GM23338 (cell line): ENCODE results near the gene CHIA.

Experiments
- CREB1 ChIP-seq: fragments of 250-450 bp; sonication (Bioruptor Pico); IDR thresholded peaks from 2 replicates; pipeline ENCODE4 v1.5.0; 2020; ENCODE audit warnings: low read depth, mild to moderate bottlenecking, moderate library complexity
- EZH2 ChIP-seq: fragments of 200-600 bp; sonication (generic); IDR thresholded peaks from one replicate; pipeline ENCODE4 v1.8.0; 2017; ENCODE audit warnings: antibody characterized with exemption, mild to moderate bottlenecking, low read depth; ENCODE audit not compliant: unreplicated experiment
- EZH2phosphoT487 ChIP-seq: fragments of 200-600 bp; sonication (generic); IDR thresholded peaks from one replicate; pipeline ENCODE4 v1.8.1; 2018; ENCODE audit warnings: antibody characterized with exemption; ENCODE audit not compliant: unreplicated experiment
- JUNB ChIP-seq: IDR thresholded peaks from one replicate; pipeline ENCODE4 v1.6.1; 2016; ENCODE audit warnings: antibody characterized with exemption; ENCODE audit not compliant: unreplicated experiment
- NANOG ChIP-seq: IDR thresholded peaks from 2 replicates; pipeline ENCODE4 v1.6.1; 2016; ENCODE audit warnings: antibody characterized with exemption, borderline replicate concordance
- POLR2AphosphoS5 ChIP-seq: IDR thresholded peaks from 2 replicates; pipeline ENCODE4 v1.6.1; 2016; ENCODE audit warnings: antibody characterized with exemption, low read depth
- STAT1 ChIP-seq: IDR thresholded peaks from one replicate; pipeline ENCODE4 v1.6.1; 2016; ENCODE audit warnings: antibody characterized with exemption; ENCODE audit not compliant: unreplicated experiment
- ZNF114 ChIP-seq: fragments of 250-450 bp; sonication (Bioruptor Pico); IDR thresholded peaks from 2 replicates; pipeline ENCODE4 v1.5.0; 2020; ENCODE audit warnings: mild to moderate bottlenecking, moderate library complexity
- ZNF331 ChIP-seq: fragments of 250-450 bp; sonication (Bioruptor Pico); IDR thresholded peaks from 2 replicates; pipeline ENCODE4 v1.5.0; 2020; ENCODE audit warnings: low read depth, mild to moderate bottlenecking, moderate library complexity
- TF ChIP-seq, protein P1 (sequence below), 2 experiments: fragments of 200-600 bp in 1 of 2; sonication (generic) in 1 of 2; conservative IDR thresholded peaks; 2 replicates each; pipeline versions ENCODE4 v1.5.1 to v1.6.1; 2016 to 2017; ENCODE audit warnings: antibody characterized with exemption in 2 of 2, low read depth in 2 of 2, mild to moderate bottlenecking in 2 of 2, moderate library complexity in 1 of 2
- TF ChIP-seq, protein P2 (sequence below): IDR thresholded peaks from one replicate; pipeline ENCODE4 v1.6.1; 2018; ENCODE audit warnings: antibody characterized with exemption; ENCODE audit not compliant: unreplicated experiment
- TF ChIP-seq, protein P3 (sequence below): fragments of 250-450 bp; sonication (Bioruptor Pico); IDR thresholded peaks from 2 replicates; pipeline ENCODE4 v1.5.0; 2020; ENCODE audit warnings: mild to moderate bottlenecking, moderate library complexity
- TF ChIP-seq, protein P4 (sequence below): IDR thresholded peaks from 2 replicates; pipeline ENCODE4 v1.6.1; 2016; ENCODE audit warnings: antibody characterized with exemption

DNA sequence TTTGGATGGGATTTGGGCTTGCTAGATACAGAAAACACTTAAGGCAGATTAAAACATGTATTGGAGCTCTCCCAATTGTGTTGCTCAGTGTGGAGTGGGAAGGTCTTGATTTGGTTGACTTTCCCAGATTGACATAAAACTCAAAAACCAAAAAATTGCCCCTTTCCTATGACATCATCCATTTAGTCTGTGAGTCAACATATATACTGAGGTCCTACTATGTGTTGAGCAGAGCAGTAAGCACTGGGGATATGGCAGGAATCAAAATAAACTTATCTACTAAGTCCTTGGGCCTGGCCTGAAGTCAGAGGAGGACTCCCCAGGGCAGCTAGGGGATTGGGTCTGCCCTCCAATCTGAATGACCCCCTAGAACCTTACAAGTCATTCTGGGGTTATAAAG lies 61.0 kb downstream of the CHIA start:
- TF ChIP-seq, protein P1, sequence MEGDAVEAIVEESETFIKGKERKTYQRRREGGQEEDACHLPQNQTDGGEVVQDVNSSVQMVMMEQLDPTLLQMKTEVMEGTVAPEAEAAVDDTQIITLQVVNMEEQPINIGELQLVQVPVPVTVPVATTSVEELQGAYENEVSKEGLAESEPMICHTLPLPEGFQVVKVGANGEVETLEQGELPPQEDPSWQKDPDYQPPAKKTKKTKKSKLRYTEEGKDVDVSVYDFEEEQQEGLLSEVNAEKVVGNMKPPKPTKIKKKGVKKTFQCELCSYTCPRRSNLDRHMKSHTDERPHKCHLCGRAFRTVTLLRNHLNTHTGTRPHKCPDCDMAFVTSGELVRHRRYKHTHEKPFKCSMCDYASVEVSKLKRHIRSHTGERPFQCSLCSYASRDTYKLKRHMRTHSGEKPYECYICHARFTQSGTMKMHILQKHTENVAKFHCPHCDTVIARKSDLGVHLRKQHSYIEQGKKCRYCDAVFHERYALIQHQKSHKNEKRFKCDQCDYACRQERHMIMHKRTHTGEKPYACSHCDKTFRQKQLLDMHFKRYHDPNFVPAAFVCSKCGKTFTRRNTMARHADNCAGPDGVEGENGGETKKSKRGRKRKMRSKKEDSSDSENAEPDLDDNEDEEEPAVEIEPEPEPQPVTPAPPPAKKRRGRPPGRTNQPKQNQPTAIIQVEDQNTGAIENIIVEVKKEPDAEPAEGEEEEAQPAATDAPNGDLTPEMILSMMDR (conservative IDR thresholded peaks at IDR 0.05; ENCODE audit: low read depth in 2 of 2) = no peak
- TF ChIP-seq POLR2AphosphoS5 = no peak
- TF ChIP-seq EZH2phosphoT487 = no peak
- TF ChIP-seq, protein P2, sequence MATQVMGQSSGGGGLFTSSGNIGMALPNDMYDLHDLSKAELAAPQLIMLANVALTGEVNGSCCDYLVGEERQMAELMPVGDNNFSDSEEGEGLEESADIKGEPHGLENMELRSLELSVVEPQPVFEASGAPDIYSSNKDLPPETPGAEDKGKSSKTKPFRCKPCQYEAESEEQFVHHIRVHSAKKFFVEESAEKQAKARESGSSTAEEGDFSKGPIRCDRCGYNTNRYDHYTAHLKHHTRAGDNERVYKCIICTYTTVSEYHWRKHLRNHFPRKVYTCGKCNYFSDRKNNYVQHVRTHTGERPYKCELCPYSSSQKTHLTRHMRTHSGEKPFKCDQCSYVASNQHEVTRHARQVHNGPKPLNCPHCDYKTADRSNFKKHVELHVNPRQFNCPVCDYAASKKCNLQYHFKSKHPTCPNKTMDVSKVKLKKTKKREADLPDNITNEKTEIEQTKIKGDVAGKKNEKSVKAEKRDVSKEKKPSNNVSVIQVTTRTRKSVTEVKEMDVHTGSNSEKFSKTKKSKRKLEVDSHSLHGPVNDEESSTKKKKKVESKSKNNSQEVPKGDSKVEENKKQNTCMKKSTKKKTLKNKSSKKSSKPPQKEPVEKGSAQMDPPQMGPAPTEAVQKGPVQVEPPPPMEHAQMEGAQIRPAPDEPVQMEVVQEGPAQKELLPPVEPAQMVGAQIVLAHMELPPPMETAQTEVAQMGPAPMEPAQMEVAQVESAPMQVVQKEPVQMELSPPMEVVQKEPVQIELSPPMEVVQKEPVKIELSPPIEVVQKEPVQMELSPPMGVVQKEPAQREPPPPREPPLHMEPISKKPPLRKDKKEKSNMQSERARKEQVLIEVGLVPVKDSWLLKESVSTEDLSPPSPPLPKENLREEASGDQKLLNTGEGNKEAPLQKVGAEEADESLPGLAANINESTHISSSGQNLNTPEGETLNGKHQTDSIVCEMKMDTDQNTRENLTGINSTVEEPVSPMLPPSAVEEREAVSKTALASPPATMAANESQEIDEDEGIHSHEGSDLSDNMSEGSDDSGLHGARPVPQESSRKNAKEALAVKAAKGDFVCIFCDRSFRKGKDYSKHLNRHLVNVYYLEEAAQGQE = no peak
- no peak for TF ChIP-seq CREB1 (CRISPR knock-in tag)
- no peak for TF ChIP-seq EZH2
- no peak for TF ChIP-seq ZNF331 (CRISPR knock-in tag)
- TF ChIP-seq STAT1 = no peak
- no peak for TF ChIP-seq JUNB
- TF ChIP-seq NANOG = no peak
- TF ChIP-seq, protein P3, sequence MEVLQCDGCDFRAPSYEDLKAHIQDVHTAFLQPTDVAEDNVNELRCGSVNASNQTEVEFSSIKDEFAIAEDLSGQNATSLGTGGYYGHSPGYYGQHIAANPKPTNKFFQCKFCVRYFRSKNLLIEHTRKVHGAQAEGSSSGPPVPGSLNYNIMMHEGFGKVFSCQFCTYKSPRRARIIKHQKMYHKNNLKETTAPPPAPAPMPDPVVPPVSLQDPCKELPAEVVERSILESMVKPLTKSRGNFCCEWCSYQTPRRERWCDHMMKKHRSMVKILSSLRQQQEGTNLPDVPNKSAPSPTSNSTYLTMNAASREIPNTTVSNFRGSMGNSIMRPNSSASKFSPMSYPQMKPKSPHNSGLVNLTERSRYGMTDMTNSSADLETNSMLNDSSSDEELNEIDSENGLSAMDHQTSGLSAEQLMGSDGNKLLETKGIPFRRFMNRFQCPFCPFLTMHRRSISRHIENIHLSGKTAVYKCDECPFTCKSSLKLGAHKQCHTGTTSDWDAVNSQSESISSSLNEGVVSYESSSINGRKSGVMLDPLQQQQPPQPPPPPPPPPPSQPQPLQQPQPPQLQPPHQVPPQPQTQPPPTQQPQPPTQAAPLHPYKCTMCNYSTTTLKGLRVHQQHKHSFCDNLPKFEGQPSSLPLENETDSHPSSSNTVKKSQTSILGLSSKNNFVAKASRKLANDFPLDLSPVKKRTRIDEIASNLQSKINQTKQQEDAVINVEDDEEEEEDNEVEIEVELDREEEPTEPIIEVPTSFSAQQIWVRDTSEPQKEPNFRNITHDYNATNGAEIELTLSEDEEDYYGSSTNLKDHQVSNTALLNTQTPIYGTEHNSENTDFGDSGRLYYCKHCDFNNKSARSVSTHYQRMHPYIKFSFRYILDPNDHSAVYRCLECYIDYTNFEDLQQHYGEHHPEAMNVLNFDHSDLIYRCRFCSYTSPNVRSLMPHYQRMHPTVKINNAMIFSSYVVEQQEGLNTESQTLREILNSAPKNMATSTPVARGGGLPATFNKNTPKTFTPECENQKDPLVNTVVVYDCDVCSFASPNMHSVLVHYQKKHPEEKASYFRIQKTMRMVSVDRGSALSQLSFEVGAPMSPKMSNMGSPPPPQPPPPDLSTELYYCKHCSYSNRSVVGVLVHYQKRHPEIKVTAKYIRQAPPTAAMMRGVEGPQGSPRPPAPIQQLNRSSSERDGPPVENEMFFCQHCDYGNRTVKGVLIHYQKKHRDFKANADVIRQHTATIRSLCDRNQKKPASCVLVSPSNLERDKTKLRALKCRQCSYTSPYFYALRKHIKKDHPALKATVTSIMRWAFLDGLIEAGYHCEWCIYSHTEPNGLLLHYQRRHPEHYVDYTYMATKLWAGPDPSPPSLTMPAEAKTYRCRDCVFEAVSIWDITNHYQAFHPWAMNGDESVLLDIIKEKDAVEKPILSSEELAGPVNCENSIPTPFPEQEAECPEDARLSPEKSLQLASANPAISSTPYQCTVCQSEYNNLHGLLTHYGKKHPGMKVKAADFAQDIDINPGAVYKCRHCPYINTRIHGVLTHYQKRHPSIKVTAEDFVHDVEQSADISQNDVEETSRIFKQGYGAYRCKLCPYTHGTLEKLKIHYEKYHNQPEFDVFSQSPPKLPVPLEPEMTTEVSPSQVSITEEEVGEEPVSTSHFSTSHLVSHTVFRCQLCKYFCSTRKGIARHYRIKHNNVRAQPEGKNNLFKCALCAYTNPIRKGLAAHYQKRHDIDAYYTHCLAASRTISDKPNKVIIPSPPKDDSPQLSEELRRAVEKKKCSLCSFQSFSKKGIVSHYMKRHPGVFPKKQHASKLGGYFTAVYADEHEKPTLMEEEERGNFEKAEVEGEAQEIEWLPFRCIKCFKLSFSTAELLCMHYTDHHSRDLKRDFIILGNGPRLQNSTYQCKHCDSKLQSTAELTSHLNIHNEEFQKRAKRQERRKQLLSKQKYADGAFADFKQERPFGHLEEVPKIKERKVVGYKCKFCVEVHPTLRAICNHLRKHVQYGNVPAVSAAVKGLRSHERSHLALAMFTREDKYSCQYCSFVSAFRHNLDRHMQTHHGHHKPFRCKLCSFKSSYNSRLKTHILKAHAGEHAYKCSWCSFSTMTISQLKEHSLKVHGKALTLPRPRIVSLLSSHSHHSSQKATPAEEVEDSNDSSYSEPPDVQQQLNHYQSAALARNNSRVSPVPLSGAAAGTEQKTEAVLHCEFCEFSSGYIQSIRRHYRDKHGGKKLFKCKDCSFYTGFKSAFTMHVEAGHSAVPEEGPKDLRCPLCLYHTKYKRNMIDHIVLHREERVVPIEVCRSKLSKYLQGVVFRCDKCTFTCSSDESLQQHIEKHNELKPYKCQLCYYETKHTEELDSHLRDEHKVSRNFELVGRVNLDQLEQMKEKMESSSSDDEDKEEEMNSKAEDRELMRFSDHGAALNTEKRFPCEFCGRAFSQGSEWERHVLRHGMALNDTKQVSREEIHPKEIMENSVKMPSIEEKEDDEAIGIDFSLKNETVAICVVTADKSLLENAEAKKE (CRISPR knock-in tag) = no peak
- TF ChIP-seq, protein P4, sequence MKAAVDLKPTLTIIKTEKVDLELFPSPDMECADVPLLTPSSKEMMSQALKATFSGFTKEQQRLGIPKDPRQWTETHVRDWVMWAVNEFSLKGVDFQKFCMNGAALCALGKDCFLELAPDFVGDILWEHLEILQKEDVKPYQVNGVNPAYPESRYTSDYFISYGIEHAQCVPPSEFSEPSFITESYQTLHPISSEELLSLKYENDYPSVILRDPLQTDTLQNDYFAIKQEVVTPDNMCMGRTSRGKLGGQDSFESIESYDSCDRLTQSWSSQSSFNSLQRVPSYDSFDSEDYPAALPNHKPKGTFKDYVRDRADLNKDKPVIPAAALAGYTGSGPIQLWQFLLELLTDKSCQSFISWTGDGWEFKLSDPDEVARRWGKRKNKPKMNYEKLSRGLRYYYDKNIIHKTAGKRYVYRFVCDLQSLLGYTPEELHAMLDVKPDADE = no peak
- no peak for TF ChIP-seq ZNF114 (CRISPR knock-in tag)
